Transverse colon (tissue), 4 donors: ENCODE results near the gene HNF1A. TPM values are rescaled to one million over a fixed set of nuclear protein-coding genes. Genes with fewer than 3 reads are reported as not detected.

ENCODE experiments used
- DNase-seq: peaks from one replicate; pipeline ENCODE4 v3.0.0-alpha.2; 2019
- H3K27ac ChIP-seq, 4 donors: fragments of 200-600 bp; sonication (generic); 2 replicates each; pipeline ENCODE4 v1.5.1; 2016 to 2018; ENCODE audit warnings: inconsistent platforms in 4 of 4
- H3K27me3 ChIP-seq: fragments of 200-600 bp; sonication (generic); 2 replicates; pipeline ENCODE4 v1.5.1; 2017; ENCODE audit warnings: inconsistent platforms
- H3K36me3 ChIP-seq, 4 donors: fragments of 200-600 bp; sonication (generic); 2 replicates each; pipeline ENCODE4 v1.5.1; 2017 to 2019; ENCODE audit warnings: inconsistent platforms in 4 of 4
- H3K4me1 ChIP-seq, 4 donors: fragments of 200-600 bp; sonication (generic); 2 replicates each; pipeline ENCODE4 v1.5.1; 2017 to 2020; ENCODE audit warnings: inconsistent platforms in 4 of 4
- H3K4me3 ChIP-seq, 4 donors: fragments of 200-600 bp; sonication (generic); 1 replicate in 1 of 4; 2 replicates in 3 of 4; pipeline versions ENCODE4 v1.5.1 to v1.6.1; 2017 to 2019; ENCODE audit warnings: inconsistent platforms in 4 of 4
- H3K9me3 ChIP-seq, 2 donors: fragments of 200-600 bp; sonication (generic); 2 replicates each; pipeline ENCODE4 v1.5.1; 2017 to 2019; ENCODE audit warnings: inconsistent platforms in 2 of 2
- EP300 ChIP-seq: sonication (generic); formaldehyde crosslinking; IDR thresholded peaks from one replicate; pipeline ENCODE4 v1.6.1; 2017; ENCODE audit warnings: antibody characterized with exemption, low read depth
- POLR2A ChIP-seq: fragments of 450-650 bp; IDR thresholded peaks from one replicate; pipeline ENCODE4 v1.6.1; 2016; ENCODE audit warnings: antibody characterized with exemption, mild to moderate bottlenecking, moderate library complexity
- POLR2AphosphoS5 ChIP-seq, 3 donors: sonication (generic); formaldehyde crosslinking; IDR thresholded peaks; one replicate each; pipeline ENCODE4 v1.6.1; 2016; ENCODE audit warnings: antibody characterized with exemption in 3 of 3
- WGBS, 2 donors: methylation state at CpG; one replicate each; pipeline ENCODE4 v1.1.5; 2018; ENCODE audit warnings: low coverage in 1 of 2; 5-methylcytosine and 5-hydroxymethylcytosine counted together
- in situ Hi-C, 4 donors: fragments of 200-750 bp; cut with MboI; loops; one replicate each; pipeline versions ENCODE4 v1.15.0 to v1.15.1; 2017; ENCODE audit warnings: low sequenced_read_pairs in 3 of 4, low pct_ligation_motif_present in 1 of 4, low pct_unique_long_range_greater_than_20kb in 1 of 4
- intact Hi-C: fragments of 100-400 bp; cut with DNase I; formaldehyde crosslinking; loops from one replicate; pipeline ENCODE4 v1.15.1; 2023; ENCODE audit warnings: low total_unique reads
- total RNA-seq, 4 donors: library from RNA; depleted of rRNA; stranded (reverse); fragments of >200 nt; gene quantifications; one replicate each; pipeline ENCODE4 v1.1.0, GENCODE V29; 2016
- TF ChIP-seq, protein P1 (sequence below), 5 experiments: fragments of 200-600 bp in 3 of 5; fragments of 450-650 bp in 2 of 5; sonication (generic) in 3 of 5; IDR thresholded peaks; 1 replicate in 2 of 5; 2 replicates in 3 of 5; pipeline ENCODE4 v1.5.1; 2016 to 2017; ENCODE audit warnings: antibody characterized with exemption in 5 of 5, inconsistent platforms in 3 of 5, mild to moderate bottlenecking in 2 of 5, moderate library complexity in 1 of 5

HNF1A gene
- total RNA-seq, 4 donors from 2014 or later, result 16.5 to 71.4 (median 23.6) TPM

DNA sequence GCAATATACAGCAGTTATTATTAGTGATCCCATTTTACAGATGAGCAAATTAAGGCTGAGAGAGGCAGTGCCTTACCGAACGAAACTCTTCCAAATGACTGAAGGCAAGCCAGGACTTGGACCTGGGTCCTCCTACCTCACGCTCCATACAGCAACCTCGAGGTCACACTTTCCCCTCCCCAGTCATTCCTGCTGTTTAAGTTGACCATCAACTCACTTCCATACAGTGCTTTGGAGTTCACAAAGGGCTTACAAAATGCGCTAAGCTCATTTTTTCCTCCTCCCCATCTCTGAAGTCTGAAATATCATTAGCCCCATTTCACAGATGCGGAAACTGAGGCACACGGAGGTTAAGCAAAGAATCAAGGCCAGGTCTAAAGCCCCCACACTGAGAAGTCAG, 4.3 kb downstream of the HNF1A start:
- WGBS, 2 donors, result 81 to 93% methylated on average over 5 to 7 of the region's 7 CpGs
- in situ Hi-C loops, result no loop called here
- Histone ChIP-seq H3K4me1 (peaks cover 0 to 45% (median 24%) of the 10 kb centered on the region in 4 donors), H3K27me3 (no peaks in the 10 kb centered on the region), H3K36me3 (no peaks in the 10 kb centered on the region), H3K4me3 (no peak overlapping the region), H3K9me3 (no peaks in the 10 kb centered on the region), H3K27ac (peak overlapping the region in 3 of 4 donors; percentile 87 to 93 (median 91))
- no peak for DNase-seq
- TF ChIP-seq, protein P1, sequence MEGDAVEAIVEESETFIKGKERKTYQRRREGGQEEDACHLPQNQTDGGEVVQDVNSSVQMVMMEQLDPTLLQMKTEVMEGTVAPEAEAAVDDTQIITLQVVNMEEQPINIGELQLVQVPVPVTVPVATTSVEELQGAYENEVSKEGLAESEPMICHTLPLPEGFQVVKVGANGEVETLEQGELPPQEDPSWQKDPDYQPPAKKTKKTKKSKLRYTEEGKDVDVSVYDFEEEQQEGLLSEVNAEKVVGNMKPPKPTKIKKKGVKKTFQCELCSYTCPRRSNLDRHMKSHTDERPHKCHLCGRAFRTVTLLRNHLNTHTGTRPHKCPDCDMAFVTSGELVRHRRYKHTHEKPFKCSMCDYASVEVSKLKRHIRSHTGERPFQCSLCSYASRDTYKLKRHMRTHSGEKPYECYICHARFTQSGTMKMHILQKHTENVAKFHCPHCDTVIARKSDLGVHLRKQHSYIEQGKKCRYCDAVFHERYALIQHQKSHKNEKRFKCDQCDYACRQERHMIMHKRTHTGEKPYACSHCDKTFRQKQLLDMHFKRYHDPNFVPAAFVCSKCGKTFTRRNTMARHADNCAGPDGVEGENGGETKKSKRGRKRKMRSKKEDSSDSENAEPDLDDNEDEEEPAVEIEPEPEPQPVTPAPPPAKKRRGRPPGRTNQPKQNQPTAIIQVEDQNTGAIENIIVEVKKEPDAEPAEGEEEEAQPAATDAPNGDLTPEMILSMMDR (IDR thresholded peaks at IDR 0.05), result no peak
- TF ChIP-seq POLR2AphosphoS5 (IDR thresholded peaks at IDR 0.05) (no peak), EP300 (no peak), POLR2A (no peak)
- intact Hi-C loops, result no loop called here

DNA sequence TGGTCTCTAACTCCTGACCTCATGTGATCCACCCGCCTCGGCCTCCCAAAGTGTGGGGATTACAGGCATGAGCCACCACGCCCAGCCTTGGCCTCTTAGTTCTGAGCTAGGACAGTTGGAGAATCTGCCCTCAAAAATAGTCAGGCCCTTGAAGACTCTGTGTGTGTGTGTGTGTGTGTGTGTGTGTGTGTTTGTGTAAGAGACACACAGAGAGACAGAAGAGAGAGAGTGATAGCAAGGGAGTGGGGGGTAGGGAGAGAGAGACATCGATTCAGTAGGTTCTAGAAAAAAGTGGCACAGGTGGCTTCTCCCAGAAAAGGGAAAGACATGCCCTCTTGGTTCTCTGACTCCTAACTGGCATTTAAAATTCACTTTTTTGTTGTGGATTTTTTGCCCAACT, 5.4 kb downstream of the HNF1A start:
- intact Hi-C loops, result no loop called here
- in situ Hi-C loops, result no loop called here
- Histone ChIP-seq H3K9me3 (no peaks in the 10 kb centered on the region), H3K4me1 (peaks cover 0 to 40% (median 22%) of the 10 kb centered on the region in 4 donors), H3K27me3 (no peaks in the 10 kb centered on the region), H3K4me3 (no peak overlapping the region), H3K27ac (peak overlapping the region; percentile 78 to 93 (median 83)), H3K36me3 (no peaks in the 10 kb centered on the region)
- TF ChIP-seq EP300 (no peak), POLR2A (no peak), POLR2AphosphoS5 (IDR thresholded peaks at IDR 0.05) (no peak)
- TF ChIP-seq, protein P1 (IDR thresholded peaks at IDR 0.05), result no peak
- 48% methylated on average over 4 of the region's 4 CpGs for WGBS, 2 donors
- no peak for DNase-seq

DNA sequence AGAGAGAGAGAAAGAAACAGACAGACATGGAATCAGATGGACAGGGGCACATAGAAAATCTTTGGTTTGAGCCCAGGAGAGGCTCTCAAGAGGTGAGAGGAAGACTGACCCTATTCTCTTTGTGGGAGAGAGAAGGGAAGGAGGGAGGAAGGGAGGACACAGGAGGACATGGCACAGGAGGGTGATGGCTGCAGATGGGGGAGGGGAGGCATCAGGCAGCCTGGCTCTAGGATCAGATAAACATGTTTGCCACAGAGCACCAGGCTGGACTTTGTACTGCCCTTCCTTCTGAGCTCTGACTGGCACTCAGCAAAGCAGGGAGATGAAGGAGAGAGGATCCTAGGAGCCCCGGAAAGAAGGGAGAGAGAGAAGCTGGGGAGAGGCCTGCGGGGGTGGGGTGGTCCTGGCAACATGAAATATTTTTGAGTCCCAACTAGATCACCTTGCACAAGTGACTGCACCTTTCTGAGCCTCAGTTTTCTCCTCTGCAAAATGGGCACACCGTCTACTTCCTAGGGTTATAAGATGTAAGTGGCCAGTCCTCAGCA, 6.1 kb downstream of the HNF1A start:
- TF ChIP-seq, protein P1 (IDR thresholded peaks at IDR 0.05), result no peak
- TF ChIP-seq POLR2AphosphoS5 (IDR thresholded peaks at IDR 0.05) (peak in 1 of 3 donors; percentile 13), EP300 (no peak), POLR2A (no peak)
- DNase-seq, result peak; percentile 83
- no peaks in the 10 kb centered on the region for H3K36me3 ChIP-seq
- no peaks in the 10 kb centered on the region for H3K9me3 ChIP-seq
- H3K4me1 ChIP-seq, result peaks cover 0 to 40% (median 22%) of the 10 kb centered on the region in 4 donors
- WGBS, 2 donors, result 47 to 56% methylated on average over 3 of the region's 3 CpGs
- intact Hi-C loops, result no loop called here
- H3K4me3 ChIP-seq, result no peak overlapping the region
- H3K27ac ChIP-seq, result peak overlapping the region; percentile 78 to 93 (median 83)
- in situ Hi-C loops, result no loop called here
- H3K27me3 ChIP-seq, result no peaks in the 10 kb centered on the region

DNA sequence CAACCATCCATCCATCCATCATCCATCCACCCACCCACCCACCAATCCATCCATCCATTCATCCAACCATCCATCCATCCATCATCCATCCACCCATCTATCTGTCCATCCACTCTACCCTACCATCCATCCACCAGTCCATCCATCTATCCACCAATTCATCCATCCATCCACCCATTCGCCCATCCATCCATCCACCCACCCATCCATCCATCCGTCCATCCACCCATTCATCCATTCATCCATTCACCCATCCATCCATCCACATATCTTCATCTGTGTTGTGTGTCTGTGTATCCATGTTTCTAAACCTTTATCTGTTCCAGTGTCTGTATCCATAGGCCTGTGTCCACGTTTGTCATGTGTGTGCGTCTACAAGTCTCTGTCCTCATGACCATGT, 9.9 kb downstream of the HNF1A start:
- Histone ChIP-seq H3K4me3 (no peak overlapping the region), H3K27ac (no peak overlapping the region), H3K36me3 (no peaks in the 10 kb centered on the region), H3K4me1 (peaks cover 0 to 22% (median 11%) of the 10 kb centered on the region in 4 donors), H3K9me3 (no peaks in the 10 kb centered on the region), H3K27me3 (no peaks in the 10 kb centered on the region)
- in situ Hi-C loops (no loop called here), intact Hi-C loops (no loop called here)
- no peak for DNase-seq
- 84 to 90% methylated on average over 4 of the region's 4 CpGs for WGBS, 2 donors
- TF ChIP-seq POLR2A (no peak), EP300 (no peak), POLR2AphosphoS5 (IDR thresholded peaks at IDR 0.05) (no peak)
- TF ChIP-seq, protein P1 (IDR thresholded peaks at IDR 0.05), result no peak
